HepG2 (cell line): Measurements from ENCODE around the gene ZNF554. TPM values are rescaled to one million over a fixed set of nuclear protein-coding genes. Genes with fewer than 3 reads are reported as not detected.

Experiments
- ATAC-seq: fragments of 200-7000 bp; cut with Tn5 transposase; 3 replicates; pipeline ENCODE4 v1.9.1; 2020; ENCODE audit warnings: mild to moderate bottlenecking, moderate library complexity
- BruUV-seq: library from RNA; stranded (reverse); fragments of 400-500 nt; replicated peaks from 2 replicates; lab custom pipeline; 2021; lab: Mats Ljungman, UMichigan
- CTCF ChIA-PET: fragments of 300-600 bp; formaldehyde crosslinking; extraction: SDS; loops from one replicate; lab custom pipeline; 2021; ENCODE audit warnings: low total read pairs, inconsistent platforms, low intra/inter-chr PET ratio; lab: Yijun Ruan, JAX
- POLR2A ChIA-PET: fragments of 350-600 bp; sonication (Branson Sonifier 250); formaldehyde crosslinking; loops from one replicate; lab custom pipeline; 2020; ENCODE audit warnings: antibody characterized with exemption, inconsistent platforms; lab: Yijun Ruan, JAX
- DNase-seq: peaks from one replicate; pipeline ENCODE4 v3.0.0-alpha.2; 2015; ENCODE audit warnings: low spot score
- FAIRE-seq: peaks from 3 replicates; lab custom pipeline; 2011; peaks lifted over from hg19 to GRCh38; lab: Jason Lieb, UNC
- H2AFZ ChIP-seq: one replicate; pipeline ENCODE4 v1.6.1; 2011; ENCODE audit warnings: low read length, inconsistent platforms
- H3K27ac ChIP-seq: fragments of 300-600 bp; 3 replicates; pipeline ENCODE4 v1.8.0; 2011; ENCODE audit warnings: mixed run types, mild to moderate bottlenecking, mixed read lengths, low read length, inconsistent platforms; ENCODE audit not compliant: insufficient read depth; ENCODE audit errors: extremely low read length
- H3K27me3 ChIP-seq, 2 experiments: fragments of 200-600 bp in 1 of 2; 2 replicates in 1 of 2; 3 replicates in 1 of 2; pipeline versions ENCODE4 v1.6.0 to v1.8.0; 2011; ENCODE audit warnings: low read length in 2 of 2, mild to moderate bottlenecking in 2 of 2, moderate library complexity in 2 of 2, inconsistent platforms in 1 of 2; ENCODE audit not compliant: insufficient read depth in 2 of 2, control insufficient read depth in 1 of 2
- H3K36me3 ChIP-seq, 2 experiments: fragments of 200-600 bp in 1 of 2; replicated peaks in 1 of 2; 2 replicates in 1 of 2; 3 replicates in 1 of 2; pipeline versions ENCODE4 v1.5.1 to v1.8.0; 2011; ENCODE audit warnings: low read length in 2 of 2, inconsistent platforms in 1 of 2; ENCODE audit not compliant: insufficient read depth in 2 of 2, control insufficient read depth in 1 of 2
- H3K4me1 ChIP-seq: 2 replicates; pipeline ENCODE4 v1.5.1; 2012; ENCODE audit warnings: low read length, inconsistent platforms; ENCODE audit not compliant: insufficient read depth
- H3K4me2 ChIP-seq: 2 replicates; pipeline ENCODE4 v1.6.0; 2011; ENCODE audit warnings: low read depth, low read length, inconsistent platforms
- H3K4me3 ChIP-seq, 3 experiments: fragments of 200-600 bp in 1 of 3; sonication (generic), shearing (Covaris generic) in 1 of 3; replicated peaks in 1 of 3; 2 replicates each; pipeline ENCODE4 v1.5.1; 2011 to 2016; ENCODE audit warnings: low read length in 3 of 3, inconsistent platforms in 2 of 3, low read depth in 2 of 3, mild to moderate bottlenecking in 2 of 3, control low read depth in 1 of 3, mixed read lengths in 1 of 3; ENCODE audit not compliant: insufficient read depth in 1 of 3
- H3K79me2 ChIP-seq: one replicate; pipeline ENCODE4 v1.6.1; 2011; ENCODE audit warnings: low read length, inconsistent platforms; ENCODE audit not compliant: insufficient read depth
- H3K9ac ChIP-seq: 2 replicates; pipeline ENCODE4 v1.6.0; 2011; ENCODE audit warnings: mild to moderate bottlenecking, low read depth, low read length, inconsistent platforms; ENCODE audit not compliant: insufficient read depth
- H3K9me3 ChIP-seq: 2 replicates; pipeline ENCODE4 v1.5.1; 2012; ENCODE audit warnings: mild to moderate bottlenecking, low read length
- H4K20me1 ChIP-seq: 2 replicates; pipeline ENCODE4 v1.6.0; 2011; ENCODE audit warnings: inconsistent platforms, mild to moderate bottlenecking, low read length, moderate library complexity; ENCODE audit not compliant: insufficient read depth
- EZH2 ChIP-seq: conservative IDR thresholded peaks from 2 replicates; pipeline ENCODE4 v1.6.1; 2012; ENCODE audit warnings: mild to moderate bottlenecking, low read depth, low read length, moderate library complexity
- PAX8 ChIP-seq: sonication (generic); formaldehyde crosslinking; IDR thresholded peaks from 2 replicates; pipeline ENCODE4 v1.8.0; 2022; ENCODE audit warnings: mild to moderate bottlenecking, missing genetic modification reagents, borderline replicate concordance
- ZBTB1 ChIP-seq: sonication (generic); formaldehyde crosslinking; IDR thresholded peaks from 2 replicates; pipeline ENCODE4 v1.4.0; 2020; ENCODE audit warnings: missing genetic modification reagents, borderline replicate concordance
- ZBTB7A ChIP-seq: sonication (generic); formaldehyde crosslinking; IDR thresholded peaks from 2 replicates; pipeline ENCODE4 v1.8.0; 2022; ENCODE audit warnings: mild to moderate bottlenecking, missing genetic modification reagents
- ZNF672 ChIP-seq: sonication (generic); formaldehyde crosslinking; IDR thresholded peaks from 2 replicates; pipeline ENCODE4 v1.8.1; 2022; ENCODE audit warnings: missing genetic modification reagents
- ZNF674 ChIP-seq: sonication (generic); formaldehyde crosslinking; IDR thresholded peaks from 2 replicates; pipeline ENCODE4 v1.5.0; 2020; ENCODE audit warnings: low read depth, mild to moderate bottlenecking, missing genetic modification reagents
- ZSCAN20 ChIP-seq: sonication (generic); formaldehyde crosslinking; IDR thresholded peaks from 2 replicates; pipeline ENCODE4 v1.4.0; 2020; ENCODE audit warnings: missing genetic modification reagents, mild to moderate bottlenecking, borderline replicate concordance
- WGBS: methylation state at CpG from one replicate; pipeline ENCODE4 v1.1.6; 2017; ENCODE audit warnings: low lambda C conversion rate; 5-methylcytosine and 5-hydroxymethylcytosine counted together
- in situ Hi-C: cut with HindIII; loops from 2 replicates; pipeline ENCODE4 v1.10.0; 2017; ENCODE audit warnings: low pct_unique_long_range_greater_than_20kb; ENCODE audit not compliant: extremely low pct_ligation_motif_present
- intact Hi-C: fragments of 100-400 bp; cut with micrococcal nuclease; formaldehyde crosslinking; loops from one replicate; pipeline ENCODE4 v1.10.0; 2022; ENCODE audit not compliant: unreplicated experiment
- polyA plus RNA-seq, 8 experiments: library from polyadenylated mRNA; depleted of rRNA in 3 of 8; stranded (reverse) in 7 of 8; unstranded in 1 of 8; fragments of >200 nt; fragmentation: Illumina TruSeq in 4 of 8; extraction: Trizol in 4 of 8; gene quantifications; 2 replicates each; pipeline versions ENCODE4 v1.2.1 to v1.2.3, GENCODE V29; 2011 to 2016; ENCODE audit warnings: low read depth in 4 of 8, missing spikeins in 1 of 8, mixed read lengths in 1 of 8; ENCODE audit not compliant: insufficient read depth in 1 of 8
- total RNA-seq, 5 experiments: library from RNA; depleted of rRNA; stranded (reverse); fragments of >200 nt; fragmentation: Illumina TruSeq; extraction: Trizol; gene quantifications; 2 replicates each; pipeline ENCODE4 v1.2.3, GENCODE V29; 2016; ENCODE audit warnings: low read depth in 1 of 5
- TF ChIP-seq, protein P1 (sequence below): sonication (generic); formaldehyde crosslinking; IDR thresholded peaks from 2 replicates; pipeline ENCODE4 v1.4.0; 2020; ENCODE audit warnings: missing genetic modification reagents

Gene ZNF554
- total and polyA plus RNA-seq, 2 of the 13 experiments (the other 11 are each of a cell fraction or from before 2014, with no cell fraction given): 2.2 to 2.7 TPM

DNA sequence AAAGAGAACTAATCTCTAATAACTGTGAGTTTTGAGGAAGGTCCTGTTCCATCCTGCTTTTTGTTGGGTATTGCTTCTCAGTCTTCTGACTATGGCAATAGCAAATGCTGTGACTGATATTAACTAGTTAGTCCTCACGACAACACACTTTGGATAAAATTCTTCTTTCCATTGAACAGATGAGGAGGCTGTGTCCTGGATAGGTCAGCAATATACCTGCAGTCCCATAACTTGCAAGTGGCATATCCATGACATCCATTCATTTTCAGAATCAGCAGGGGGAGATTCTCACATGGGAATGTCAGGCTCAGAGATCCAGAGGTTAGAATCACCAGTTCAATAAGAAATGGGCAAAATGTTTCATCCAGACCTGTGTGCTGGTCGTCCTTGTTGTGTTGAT lies 7.4 kb downstream of the ZNF554 start:
- no peak overlapping the region for H3K4me3 ChIP-seq

More for the DNA sequence above, 7.4 kb downstream of the ZNF554 start:
- in situ Hi-C loops: no loop called here
- no peaks in the 10 kb centered on the region; the same call in 1 of the 2 replicates for H3K9me3 ChIP-seq
- H3K4me1 ChIP-seq: peaks cover 8% of the 10 kb centered on the region
- ChIA-PET CTCF (no interaction called here), POLR2A (interaction anchor here (1.5 kb wide), 1 partner anchor 11 kb away, joined by 4 read pairs; no protein-coding TSS in a partner anchor)
- intact Hi-C loops: no loop called here
- no peak overlapping the region for H3K27ac ChIP-seq
- H3K36me3 ChIP-seq: no peaks in the 10 kb centered on the region; a peak in 1 of 5 replicates
- no peak overlapping the region for H3K9ac ChIP-seq
- BruUV-seq: no TSS peak
- ATAC-seq: no peak
- H3K4me2 ChIP-seq: no peak overlapping the region
- DNase-seq: no peak
- FAIRE-seq: no peak
- no peaks in the 10 kb centered on the region for H3K79me2 ChIP-seq
- no peak for TF ChIP-seq ZSCAN20 (CRISPR knock-in tag)
- TF ChIP-seq ZBTB1: no peak
- no peak for TF ChIP-seq EZH2
- no peak for TF ChIP-seq PAX8 (CRISPR knock-in tag)
- no peak for TF ChIP-seq ZNF674
- TF ChIP-seq, protein P1, sequence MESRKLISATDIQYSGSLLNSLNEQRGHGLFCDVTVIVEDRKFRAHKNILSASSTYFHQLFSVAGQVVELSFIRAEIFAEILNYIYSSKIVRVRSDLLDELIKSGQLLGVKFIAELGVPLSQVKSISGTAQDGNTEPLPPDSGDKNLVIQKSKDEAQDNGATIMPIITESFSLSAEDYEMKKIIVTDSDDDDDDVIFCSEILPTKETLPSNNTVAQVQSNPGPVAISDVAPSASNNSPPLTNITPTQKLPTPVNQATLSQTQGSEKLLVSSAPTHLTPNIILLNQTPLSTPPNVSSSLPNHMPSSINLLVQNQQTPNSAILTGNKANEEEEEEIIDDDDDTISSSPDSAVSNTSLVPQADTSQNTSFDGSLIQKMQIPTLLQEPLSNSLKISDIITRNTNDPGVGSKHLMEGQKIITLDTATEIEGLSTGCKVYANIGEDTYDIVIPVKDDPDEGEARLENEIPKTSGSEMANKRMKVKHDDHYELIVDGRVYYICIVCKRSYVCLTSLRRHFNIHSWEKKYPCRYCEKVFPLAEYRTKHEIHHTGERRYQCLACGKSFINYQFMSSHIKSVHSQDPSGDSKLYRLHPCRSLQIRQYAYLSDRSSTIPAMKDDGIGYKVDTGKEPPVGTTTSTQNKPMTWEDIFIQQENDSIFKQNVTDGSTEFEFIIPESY (CRISPR knock-in tag): no peak
- TF ChIP-seq ZBTB7A: no peak
- no peak for TF ChIP-seq ZNF672
- 79% methylated on average over 2 of the region's 2 CpGs for WGBS
- H2AFZ ChIP-seq: no peak overlapping the region
- H4K20me1 ChIP-seq: no peaks in the 10 kb centered on the region
- H3K27me3 ChIP-seq: no peaks in the 10 kb centered on the region
